T-helper 17 cell (primary cell): ENCODE measurements around the gene RPS3A. TPM values are rescaled to one million over a fixed set of nuclear protein-coding genes. Genes with fewer than 3 reads are reported as not detected.
"Not testable (repeated sequence)": the region's sequence is repeated elsewhere in the genome, so short reads cannot be mapped to it uniquely, and the experiment has no call there.

Experiments
- ATAC-seq: fragments of 150-1000 bp; cut with Tn5 transposase; 2 replicates; pipeline ENCODE4 v1.10.0; 2021; ENCODE audit warnings: mild to moderate bottlenecking, moderate library complexity
- DNase-seq, 3 donors: peaks; one replicate each; pipeline versions ENCODE4 v3.0.0 to v3.0.0-alpha.2; 2020 to 2021
- H3K9me3 ChIP-seq: one replicate; pipeline ENCODE4 v1.7.0; 2013; ENCODE audit warnings: low read length, mild to moderate bottlenecking; ENCODE audit not compliant: control insufficient read depth, poor library complexity, severe bottlenecking
- H3K27ac Mint-ChIP-seq: one replicate; pipeline ENCODE4 v1.8.0; 2022; ENCODE audit warnings: mild to moderate bottlenecking, moderate library complexity, mixed read lengths
- H3K27me3 Mint-ChIP-seq: one replicate; pipeline ENCODE4 v1.8.0; 2022; ENCODE audit warnings: mixed read lengths
- H3K36me3 Mint-ChIP-seq: one replicate; pipeline ENCODE4 v1.8.0; 2022; ENCODE audit warnings: low read depth, mixed read lengths
- H3K4me1 Mint-ChIP-seq: one replicate; pipeline ENCODE4 v1.8.0; 2022; ENCODE audit warnings: mild to moderate bottlenecking, mixed read lengths
- H3K4me3 Mint-ChIP-seq: one replicate; pipeline ENCODE4 v1.8.0; 2022; ENCODE audit warnings: mild to moderate bottlenecking, moderate library complexity, mixed read lengths
- total RNA-seq, 4 donors: library from RNA in 2 of 4; stranded (reverse) in 2 of 4; gene quantifications; one replicate each; pipeline ENCODE4 v1.2.3 and lab custom pipeline; 2022 to 2026

Gene RPS3A
- total RNA-seq, 2 donors from 2014 or later = 2,611 to 3,189 TPM

GRCh38 chr4:151136048-151136447 is 36.6 kb downstream of the RPS3A start:
- ATAC-seq, H3K27ac Mint-ChIP-seq, DNase-seq, H3K9me3 ChIP-seq, H3K36me3 Mint-ChIP-seq, H3K4me3 Mint-ChIP-seq, H3K27me3 Mint-ChIP-seq, H3K4me1 Mint-ChIP-seq: not testable (repeated sequence)

- no peak for ATAC-seq
Observed at GRCh38 chr4:151139814-151140213, 40.4 kb downstream of the RPS3A start.

GRCh38 chr4:151142758-151143157 is 43.3 kb downstream of the RPS3A start:
- ATAC-seq (no peak), DNase-seq (no peak)
- H3K27ac Mint-ChIP-seq = no peak overlapping the region
- H3K4me3 Mint-ChIP-seq = no peak overlapping the region
- H3K4me1 Mint-ChIP-seq = no peaks in the 10 kb centered on the region
- peaks cover 16% of the 10 kb centered on the region for H3K27me3 Mint-ChIP-seq
- no peaks in the 10 kb centered on the region for H3K36me3 Mint-ChIP-seq
- no peaks in the 10 kb centered on the region for H3K9me3 ChIP-seq

More at GRCh38 chr4:151139814-151140213, 40.4 kb downstream of the RPS3A start:
- H3K9me3 ChIP-seq = no peaks in the 10 kb centered on the region
- no peak for DNase-seq
- Mint-ChIP-seq H3K4me3 (no peak overlapping the region), H3K36me3 (no peaks in the 10 kb centered on the region), H3K27ac (no peak overlapping the region), H3K4me1 (no peaks in the 10 kb centered on the region), H3K27me3 (peaks cover 8% of the 10 kb centered on the region)

- ATAC-seq = no peak
- peaks cover 16% of the 10 kb centered on the region for H3K27me3 Mint-ChIP-seq
- no peaks in the 10 kb centered on the region for H3K36me3 Mint-ChIP-seq
- no peak overlapping the region for H3K4me3 Mint-ChIP-seq
- H3K4me1 Mint-ChIP-seq = no peaks in the 10 kb centered on the region
- no peaks in the 10 kb centered on the region for H3K9me3 ChIP-seq
- no peak for DNase-seq
- no peak overlapping the region for H3K27ac Mint-ChIP-seq
Observed at GRCh38 chr4:151143162-151143561, 43.7 kb downstream of the RPS3A start.

- peaks cover 16% of the 10 kb centered on the region for H3K27me3 Mint-ChIP-seq
- H3K4me1 Mint-ChIP-seq = no peaks in the 10 kb centered on the region
- no peak overlapping the region for H3K4me3 Mint-ChIP-seq
- no peaks in the 10 kb centered on the region for H3K36me3 Mint-ChIP-seq
- DNase-seq (no peak), ATAC-seq (no peak)
- H3K9me3 ChIP-seq = no peaks in the 10 kb centered on the region
- H3K27ac Mint-ChIP-seq = no peak overlapping the region
Observed at GRCh38 chr4:151143811-151144210, 44.4 kb downstream of the RPS3A start.

GRCh38 chr4:151144329-151145072 is 45.1 kb downstream of the RPS3A start:
- DNase-seq (no peak), ATAC-seq (no peak)
- H3K4me1 Mint-ChIP-seq = no peaks in the 10 kb centered on the region
- H3K36me3 Mint-ChIP-seq = no peaks in the 10 kb centered on the region
- H3K9me3 ChIP-seq = no peaks in the 10 kb centered on the region
- no peak overlapping the region for H3K4me3 Mint-ChIP-seq
- no peak overlapping the region for H3K27ac Mint-ChIP-seq
- peaks cover 16% of the 10 kb centered on the region for H3K27me3 Mint-ChIP-seq

GRCh38 chr4:151147000-151147399 is 47.6 kb downstream of the RPS3A start:
- Mint-ChIP-seq H3K4me1 (peaks cover 5% of the 10 kb centered on the region), H3K36me3 (no peaks in the 10 kb centered on the region), H3K4me3 (no peak overlapping the region), H3K27ac (no peak overlapping the region), H3K27me3 (peaks cover 18% of the 10 kb centered on the region)
- ATAC-seq (no peak), DNase-seq (no peak)
- no peaks in the 10 kb centered on the region for H3K9me3 ChIP-seq

- DNase-seq = no peak
- Mint-ChIP-seq H3K36me3 (no peaks in the 10 kb centered on the region), H3K27me3 (peaks cover 18% of the 10 kb centered on the region)
Observed at GRCh38 chr4:151148261-151148660, 48.8 kb downstream of the RPS3A start.

GRCh38 chr4:151150821-151151580 is 51.6 kb downstream of the RPS3A start:
- H3K4me1 Mint-ChIP-seq = peaks cover 5% of the 10 kb centered on the region
- H3K4me3 Mint-ChIP-seq = no peak overlapping the region
- DNase-seq (no peak), ATAC-seq (no peak)
- H3K27me3 Mint-ChIP-seq = peaks cover 7% of the 10 kb centered on the region
- H3K27ac Mint-ChIP-seq = no peak overlapping the region
- H3K36me3 Mint-ChIP-seq = no peaks in the 10 kb centered on the region
- no peaks in the 10 kb centered on the region for H3K9me3 ChIP-seq

More at GRCh38 chr4:151148261-151148660, 48.8 kb downstream of the RPS3A start:
- Mint-ChIP-seq H3K27ac (no peak overlapping the region), H3K4me1 (peaks cover 5% of the 10 kb centered on the region), H3K4me3 (no peak overlapping the region)
- H3K9me3 ChIP-seq = no peaks in the 10 kb centered on the region
- ATAC-seq = no peak

- H3K36me3 Mint-ChIP-seq = no peaks in the 10 kb centered on the region
- no peak overlapping the region for H3K4me3 Mint-ChIP-seq
- ATAC-seq (no peak), DNase-seq (no peak)
- H3K9me3 ChIP-seq = no peaks in the 10 kb centered on the region
- H3K27ac Mint-ChIP-seq = no peak overlapping the region
- peaks cover 5% of the 10 kb centered on the region for H3K4me1 Mint-ChIP-seq
- peaks cover 7% of the 10 kb centered on the region for H3K27me3 Mint-ChIP-seq
Observed at GRCh38 chr4:151152028-151152427, 52.6 kb downstream of the RPS3A start.

GRCh38 chr4:151153585-151153984 is 54.2 kb downstream of the RPS3A start:
- peaks cover 7% of the 10 kb centered on the region for H3K27me3 Mint-ChIP-seq
- no peak for ATAC-seq
- H3K9me3 ChIP-seq = no peaks in the 10 kb centered on the region
- DNase-seq = no peak
- H3K36me3 Mint-ChIP-seq = no peaks in the 10 kb centered on the region
- H3K4me1 Mint-ChIP-seq = peaks cover 5% of the 10 kb centered on the region
- no peak overlapping the region for H3K27ac Mint-ChIP-seq
- no peak overlapping the region for H3K4me3 Mint-ChIP-seq
